ENCODE data around the gene EEIG2. TPM values are rescaled to one million over a fixed set of nuclear protein-coding genes. Genes with fewer than 3 reads are reported as not detected.
A peak's percentile ranks its signal among the peaks of the same experiment; 100 is the strongest.

The EEIG2 gene
- total and polyA plus RNA-seq, 2 of the 13 experiments (the other 11 are each of a cell fraction or from before 2014, with no cell fraction given): 0.90 to 3.2 TPM

- TF ChIP-seq, protein P1, sequence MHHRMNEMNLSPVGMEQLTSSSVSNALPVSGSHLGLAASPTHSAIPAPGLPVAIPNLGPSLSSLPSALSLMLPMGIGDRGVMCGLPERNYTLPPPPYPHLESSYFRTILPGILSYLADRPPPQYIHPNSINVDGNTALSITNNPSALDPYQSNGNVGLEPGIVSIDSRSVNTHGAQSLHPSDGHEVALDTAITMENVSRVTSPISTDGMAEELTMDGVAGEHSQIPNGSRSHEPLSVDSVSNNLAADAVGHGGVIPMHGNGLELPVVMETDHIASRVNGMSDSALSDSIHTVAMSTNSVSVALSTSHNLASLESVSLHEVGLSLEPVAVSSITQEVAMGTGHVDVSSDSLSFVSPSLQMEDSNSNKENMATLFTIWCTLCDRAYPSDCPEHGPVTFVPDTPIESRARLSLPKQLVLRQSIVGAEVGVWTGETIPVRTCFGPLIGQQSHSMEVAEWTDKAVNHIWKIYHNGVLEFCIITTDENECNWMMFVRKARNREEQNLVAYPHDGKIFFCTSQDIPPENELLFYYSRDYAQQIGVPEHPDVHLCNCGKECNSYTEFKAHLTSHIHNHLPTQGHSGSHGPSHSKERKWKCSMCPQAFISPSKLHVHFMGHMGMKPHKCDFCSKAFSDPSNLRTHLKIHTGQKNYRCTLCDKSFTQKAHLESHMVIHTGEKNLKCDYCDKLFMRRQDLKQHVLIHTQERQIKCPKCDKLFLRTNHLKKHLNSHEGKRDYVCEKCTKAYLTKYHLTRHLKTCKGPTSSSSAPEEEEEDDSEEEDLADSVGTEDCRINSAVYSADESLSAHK (CRISPR knock-in tag; IDR thresholded peaks at IDR 0.05; ENCODE audit: borderline replicate concordance): no peak
- TF ChIP-seq SMYD3 (CRISPR knock-in tag; IDR thresholded peaks at IDR 0.05) (no peak), ZNF207 (IDR thresholded peaks at IDR 0.05; ENCODE audit: borderline replicate concordance) (no peak), XBP1 (CRISPR knock-in tag; IDR thresholded peaks at IDR 0.05) (no peak), ZNF234 (CRISPR knock-in tag; conservative IDR thresholded peaks at IDR 0.05) (no peak), MAFK (conservative IDR thresholded peaks at IDR 0.05 in 1 of 2, IDR thresholded peaks at IDR 0.05 in 1 of 2; ENCODE audit: low read length in 2 of 2) (peak in 1 of 2 experiments; percentile 15; a peak in 1 of 4 replicates), AHR (CRISPR knock-in tag; IDR thresholded peaks at IDR 0.05) (no peak), ZMYM3 (CRISPR knock-in tag; IDR thresholded peaks at IDR 0.05) (no peak)
Observed at GRCh38 chr1:108575375-108575774, 15.5 kb downstream of the EEIG2 start (continued).

DNA sequence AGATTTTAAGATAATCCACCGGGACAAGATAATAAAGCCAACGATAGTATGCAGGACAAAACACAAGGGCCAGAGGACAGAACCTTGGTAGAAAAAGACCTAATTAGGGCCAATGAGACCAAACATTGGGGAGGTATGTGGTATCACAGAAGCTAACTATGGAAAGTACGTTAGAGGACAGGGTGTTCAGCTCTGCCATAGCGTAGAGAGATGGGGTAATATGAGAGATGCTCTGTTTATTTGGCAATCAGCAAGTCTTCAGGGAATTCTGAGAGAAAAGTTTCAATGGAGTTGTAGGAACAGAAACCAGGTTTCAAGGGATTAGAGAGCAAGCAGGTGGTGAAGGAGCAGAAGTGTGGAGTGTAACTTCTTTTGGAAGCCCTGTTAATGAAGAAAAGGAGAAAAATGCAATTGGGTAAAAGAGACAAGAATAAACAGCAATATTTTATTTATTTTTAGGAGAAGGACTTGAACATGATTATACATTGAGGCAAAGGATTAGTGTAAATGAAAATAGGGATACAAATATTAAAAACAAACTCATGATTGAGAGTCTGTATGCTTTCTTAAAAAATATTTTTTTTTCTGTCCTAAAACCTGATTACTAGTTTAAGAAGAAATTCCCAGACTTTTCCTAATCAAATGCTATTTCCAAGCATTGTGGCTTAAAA lies 24.0 kb downstream of the EEIG2 start:
- ChIA-PET POLR2A (no interaction called here), CTCF (ENCODE audit: low intra/inter-chr PET ratio, low total read pairs) (no interaction called here)
- Histone ChIP-seq H3K27ac (ENCODE audit: extremely low read length, insufficient read depth, low read length) (no peak overlapping the region), H3K4me2 (ENCODE audit: low read depth, low read length) (peak overlapping the region; percentile 36), H3K4me1 (ENCODE audit: insufficient read depth, low read length) (peaks cover 14% of the 10 kb centered on the region), H3K79me2 (ENCODE audit: insufficient read depth, low read length) (no peaks in the 10 kb centered on the region), H2AFZ (ENCODE audit: low read length) (no peak overlapping the region), H3K9me3 (ENCODE audit: low read length) (peaks cover 11% of the 10 kb centered on the region; the same call in 1 of the 2 replicates), H3K9ac (ENCODE audit: insufficient read depth, low read depth, low read length) (no peak overlapping the region), H3K4me3 (replicated peaks in 1 of 3; ENCODE audit: insufficient read depth in 1 of 3, low read depth in 2 of 3, low read length in 3 of 3) (no peak overlapping the region), H4K20me1 (ENCODE audit: insufficient read depth, low read length) (no peaks in the 10 kb centered on the region), H3K27me3 (ENCODE audit: control insufficient read depth in 1 of 2, insufficient read depth in 2 of 2, low read length in 2 of 2) (no peaks in the 10 kb centered on the region), H3K36me3 (replicated peaks in 1 of 2; ENCODE audit: control insufficient read depth in 1 of 2, insufficient read depth in 2 of 2, low read length in 2 of 2) (no peaks in the 10 kb centered on the region)
- no TSS peak for BruUV-seq (replicated peaks)
- DNase-seq (ENCODE audit: low spot score): no peak
- in situ Hi-C loops (cut with HindIII; ENCODE audit: extremely low pct_ligation_motif_present, low pct_unique_long_range_greater_than_20kb) (no loop called here), intact Hi-C loops (cut with micrococcal nuclease; ENCODE audit: unreplicated experiment) (loop anchor here (2.0 kb wide), 1 partner anchor 13 kb away; no protein-coding TSS in a partner anchor)
- no peak for ATAC-seq
- WGBS (ENCODE audit: low lambda C conversion rate): 41% methylated on average over 4 of the region's 4 CpGs
- FAIRE-seq: no peak
- TF ChIP-seq ZNF3 (CRISPR knock-in tag; IDR thresholded peaks at IDR 0.05) (no peak), SNAI1 (CRISPR knock-in tag; IDR thresholded peaks at IDR 0.05; ENCODE audit: borderline replicate concordance) (no peak), ZIK1 (CRISPR knock-in tag; IDR thresholded peaks at IDR 0.05; ENCODE audit: borderline replicate concordance, low read depth) (no peak), ZNF143 (CRISPR knock-in tag; IDR thresholded peaks at IDR 0.05) (no peak), ZBTB21 (CRISPR knock-in tag; IDR thresholded peaks at IDR 0.05) (no peak), ZNF83 (CRISPR knock-in tag; IDR thresholded peaks at IDR 0.05; ENCODE audit: borderline replicate concordance) (no peak), ZKSCAN8 (CRISPR knock-in tag; IDR thresholded peaks at IDR 0.05; ENCODE audit: borderline replicate concordance) (no peak), ZNF766 (CRISPR knock-in tag; IDR thresholded peaks at IDR 0.05; ENCODE audit: borderline replicate concordance) (no peak), RBFOX2 (IDR thresholded peaks at IDR 0.05; ENCODE audit: low read depth, low read length) (no peak), KMT2A (CRISPR knock-in tag; IDR thresholded peaks at IDR 0.05) (no peak), GPN1 (CRISPR knock-in tag; IDR thresholded peaks at IDR 0.05; ENCODE audit: borderline replicate concordance) (no peak), ZNF441 (CRISPR knock-in tag; IDR thresholded peaks at IDR 0.05; ENCODE audit: borderline replicate concordance) (no peak), HCFC1 (IDR thresholded peaks at IDR 0.05; ENCODE audit: low read depth, low read length) (no peak), ZNF225 (CRISPR knock-in tag; IDR thresholded peaks at IDR 0.05) (no peak), EHMT2 (IDR thresholded peaks at IDR 0.05; ENCODE audit: borderline replicate concordance, low read depth, low read length) (no peak), ZSCAN29 (CRISPR knock-in tag; conservative IDR thresholded peaks at IDR 0.05) (no peak), KDM5A (IDR thresholded peaks at IDR 0.05; ENCODE audit: borderline replicate concordance, low read length) (no peak)
